ENCODE data around the gene INSYN2A.

DNA sequence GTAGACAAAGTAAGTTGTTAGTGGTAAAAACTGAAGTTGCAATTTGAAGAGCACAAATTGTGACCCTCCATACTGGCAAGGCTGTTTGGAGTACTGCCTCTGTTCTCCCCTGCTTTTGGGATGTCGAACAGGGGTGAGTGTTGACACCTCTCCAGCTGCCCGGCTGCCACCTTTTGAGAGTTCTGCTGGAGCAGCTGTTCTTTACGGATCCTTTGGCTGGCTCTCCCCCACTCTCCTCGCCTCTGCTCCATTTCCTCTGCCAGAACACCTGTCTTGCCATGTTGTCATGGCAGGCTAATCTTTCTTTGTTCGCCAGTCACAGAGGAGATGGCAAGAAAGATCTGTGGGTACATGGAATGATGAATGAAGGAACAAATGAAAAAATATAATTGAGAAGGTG, 34.9 kb downstream of the INSYN2A start:
- TF ChIP-seq, protein P1, sequence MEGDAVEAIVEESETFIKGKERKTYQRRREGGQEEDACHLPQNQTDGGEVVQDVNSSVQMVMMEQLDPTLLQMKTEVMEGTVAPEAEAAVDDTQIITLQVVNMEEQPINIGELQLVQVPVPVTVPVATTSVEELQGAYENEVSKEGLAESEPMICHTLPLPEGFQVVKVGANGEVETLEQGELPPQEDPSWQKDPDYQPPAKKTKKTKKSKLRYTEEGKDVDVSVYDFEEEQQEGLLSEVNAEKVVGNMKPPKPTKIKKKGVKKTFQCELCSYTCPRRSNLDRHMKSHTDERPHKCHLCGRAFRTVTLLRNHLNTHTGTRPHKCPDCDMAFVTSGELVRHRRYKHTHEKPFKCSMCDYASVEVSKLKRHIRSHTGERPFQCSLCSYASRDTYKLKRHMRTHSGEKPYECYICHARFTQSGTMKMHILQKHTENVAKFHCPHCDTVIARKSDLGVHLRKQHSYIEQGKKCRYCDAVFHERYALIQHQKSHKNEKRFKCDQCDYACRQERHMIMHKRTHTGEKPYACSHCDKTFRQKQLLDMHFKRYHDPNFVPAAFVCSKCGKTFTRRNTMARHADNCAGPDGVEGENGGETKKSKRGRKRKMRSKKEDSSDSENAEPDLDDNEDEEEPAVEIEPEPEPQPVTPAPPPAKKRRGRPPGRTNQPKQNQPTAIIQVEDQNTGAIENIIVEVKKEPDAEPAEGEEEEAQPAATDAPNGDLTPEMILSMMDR (conservative IDR thresholded peaks at IDR 0.05; ENCODE audit: low read depth, low read length): no peak
- no peak for TF ChIP-seq EZH2 (IDR thresholded peaks at IDR 0.05; ENCODE audit: borderline replicate concordance, low read depth, low read length, poor library complexity, severe bottlenecking)
